ENCODE data around the gene WWOX.

Gene WWOX

GRCh38 chr16:78102865-78103264, 3.4 kb downstream of the WWOX start:
- DNase-seq (ENCODE audit: low read depth in 1 of 2, low spot score in 1 of 2), result no peak

GRCh38 chr16:78105517-78105916, 6.1 kb downstream of the WWOX start:
- no peak for DNase-seq (ENCODE audit: low read depth in 1 of 2, low spot score in 1 of 2)

- no peak for DNase-seq (ENCODE audit: low read depth in 1 of 2, low spot score in 1 of 2)
These were observed 7.2 kb downstream of the WWOX start for GRCh38 chr16:78106686-78107085.

GRCh38 chr16:78108451-78108850, 9.0 kb downstream of the WWOX start:
- DNase-seq (ENCODE audit: low read depth in 1 of 2, low spot score in 1 of 2), result no peak

- DNase-seq (ENCODE audit: low read depth in 1 of 2, low spot score in 1 of 2), result no peak
These were observed 13.8 kb downstream of the WWOX start for GRCh38 chr16:78113258-78113657.

GRCh38 chr16:78115659-78116058, 16.2 kb downstream of the WWOX start:
- no peak for DNase-seq (ENCODE audit: low read depth in 1 of 2, low spot score in 1 of 2)

GRCh38 chr16:78116946-78117345, 17.5 kb downstream of the WWOX start:
- no peak for DNase-seq (ENCODE audit: low read depth in 1 of 2, low spot score in 1 of 2)

GRCh38 chr16:78117391-78117790, 17.9 kb downstream of the WWOX start:
- no peak for DNase-seq (ENCODE audit: low read depth in 1 of 2, low spot score in 1 of 2)

- no peak for DNase-seq (ENCODE audit: low read depth in 1 of 2, low spot score in 1 of 2)
These were observed 19.1 kb downstream of the WWOX start for GRCh38 chr16:78118469-78119025.

GRCh38 chr16:78122774-78123315, 23.4 kb downstream of the WWOX start:
- no peak for DNase-seq (ENCODE audit: low read depth in 1 of 2, low spot score in 1 of 2)

- DNase-seq (ENCODE audit: low read depth in 1 of 2, low spot score in 1 of 2), result no peak
These were observed 25.8 kb downstream of the WWOX start for GRCh38 chr16:78125112-78125844.

- no peak for DNase-seq (ENCODE audit: low read depth in 1 of 2, low spot score in 1 of 2)
These were observed 27.2 kb downstream of the WWOX start for GRCh38 chr16:78126662-78127061.

GRCh38 chr16:78127130-78127529, 27.7 kb downstream of the WWOX start:
- no peak for DNase-seq (ENCODE audit: low read depth in 1 of 2, low spot score in 1 of 2)

- DNase-seq (ENCODE audit: low read depth in 1 of 2, low spot score in 1 of 2), result no peak
These were observed 29.5 kb downstream of the WWOX start for GRCh38 chr16:78128913-78129312.

- no peak for DNase-seq (ENCODE audit: low read depth in 1 of 2, low spot score in 1 of 2)
These were observed 29.9 kb downstream of the WWOX start for GRCh38 chr16:78129349-78129748.

GRCh38 chr16:78130083-78130608, 30.7 kb downstream of the WWOX start:
- no peak for DNase-seq (ENCODE audit: low read depth in 1 of 2, low spot score in 1 of 2)

- no peak for DNase-seq (ENCODE audit: low read depth in 1 of 2, low spot score in 1 of 2)
These were observed 31.5 kb downstream of the WWOX start for GRCh38 chr16:78130950-78131349.

- no peak for DNase-seq (ENCODE audit: low read depth in 1 of 2, low spot score in 1 of 2)
These were observed 34.5 kb downstream of the WWOX start for GRCh38 chr16:78133919-78134318.

- no peak for DNase-seq (ENCODE audit: low read depth in 1 of 2, low spot score in 1 of 2)
These were observed 35.6 kb downstream of the WWOX start for GRCh38 chr16:78134944-78135619.

GRCh38 chr16:78137179-78137578, 37.7 kb downstream of the WWOX start:
- DNase-seq (ENCODE audit: low read depth in 1 of 2, low spot score in 1 of 2), result no peak

- no peak for DNase-seq (ENCODE audit: low read depth in 1 of 2, low spot score in 1 of 2)
These were observed 38.5 kb downstream of the WWOX start for GRCh38 chr16:78137782-78138616.

All from activated CD4-positive, alpha-beta T cell treated with anti-CD3 and anti-CD28 coated beads, Interleukin-2, amount 50 U/mL, for 24 hours (primary cell).